SK-N-SH (cell line): ENCODE measurements around the gene PIP5K1C. TPM values are rescaled to one million over a fixed set of nuclear protein-coding genes. Genes with fewer than 3 reads are reported as not detected.

Experiments used
- CTCF ChIA-PET: fragments of 300-600, 350-600 bp; formaldehyde crosslinking; extraction: SDS; loops from one replicate; lab custom pipeline; 2021; lab: Yijun Ruan, JAX
- POLR2A ChIA-PET: fragments of 350-600 bp; sonication (Branson Sonifier 250); formaldehyde crosslinking; extraction: SDS; loops from one replicate; lab custom pipeline; 2020; ENCODE audit warnings: antibody characterized with exemption, inconsistent platforms; lab: Yijun Ruan, JAX
- DNase-seq: peaks from one replicate; pipeline ENCODE4 v3.0.0; 2012
- H2AFZ ChIP-seq: fragments of 200-600 bp; sonication (generic); 2 replicates; pipeline ENCODE4 v1.8.1; 2016; ENCODE audit warnings: antibody characterized with exemption, mild to moderate bottlenecking, low read depth
- H3F3A ChIP-seq: fragments of 200-600 bp; sonication (generic); replicated peaks from 2 replicates; pipeline ENCODE3; 2016; ENCODE audit warnings: antibody characterized with exemption, mild to moderate bottlenecking; ENCODE audit not compliant: insufficient read depth
- H3K27ac ChIP-seq, 2 experiments: fragments of 200-500 bp in 1 of 2; fragments of 200-600 bp in 1 of 2; sonication (Bioruptor generic) in 1 of 2; sonication (generic), shearing (Covaris generic) in 1 of 2; 2 replicates each; pipeline versions ENCODE4 v1.5.1 to v1.6.1; 2014 to 2016; ENCODE audit warnings: low read depth in 2 of 2, inconsistent platforms in 1 of 2, low read length in 1 of 2, mild to moderate bottlenecking in 1 of 2, mixed read lengths in 1 of 2
- H3K27me3 ChIP-seq: fragments of 200-600 bp; sonication (generic), shearing (Covaris generic); 2 replicates; pipeline ENCODE4 v1.6.1; 2016; ENCODE audit warnings: mixed run types; ENCODE audit not compliant: insufficient read depth
- H3K36me3 ChIP-seq, 2 experiments: fragments of 200-500 bp in 1 of 2; fragments of 200-600 bp in 1 of 2; sonication (Bioruptor generic) in 1 of 2; sonication (generic) in 1 of 2; replicated peaks in 1 of 2; 2 replicates each; pipeline versions ENCODE3 to v1.5.1; 2014 to 2016; ENCODE audit warnings: low read length in 1 of 2, mild to moderate bottlenecking in 1 of 2; ENCODE audit not compliant: insufficient read depth in 2 of 2, control insufficient read depth in 1 of 2
- H3K4me1 ChIP-seq, 2 experiments: fragments of 200-500 bp in 1 of 2; fragments of 200-600 bp in 1 of 2; sonication (Bioruptor generic) in 1 of 2; sonication (generic), shearing (Covaris generic) in 1 of 2; 2 replicates each; pipeline versions ENCODE4 v1.5.1 to v1.6.1; 2014 to 2016; ENCODE audit warnings: low read depth in 1 of 2, low read length in 1 of 2, mixed run types in 1 of 2; ENCODE audit not compliant: insufficient read depth in 2 of 2, control insufficient read depth in 1 of 2
- H3K4me2 ChIP-seq: fragments of 200-600 bp; sonication (generic), shearing (Covaris generic); 2 replicates; pipeline ENCODE4 v1.6.1; 2017; ENCODE audit warnings: mixed run types
- H3K4me3 ChIP-seq, 2 experiments: fragments of 200-500 bp in 1 of 2; fragments of 200-600 bp in 1 of 2; sonication (Bioruptor generic) in 1 of 2; sonication (generic), shearing (Covaris generic) in 1 of 2; 2 replicates each; pipeline versions ENCODE4 v1.5.1 to v1.8.1; 2014 to 2016; ENCODE audit warnings: low read depth in 2 of 2, inconsistent platforms in 1 of 2, low read length in 1 of 2, mild to moderate bottlenecking in 1 of 2, mixed read lengths in 1 of 2, moderate library complexity in 1 of 2
- H3K79me2 ChIP-seq: fragments of 200-600 bp; sonication (generic); 2 replicates; pipeline ENCODE4 v1.8.1; 2017; ENCODE audit warnings: mild to moderate bottlenecking; ENCODE audit not compliant: insufficient read depth
- H3K9ac ChIP-seq: fragments of 200-600 bp; sonication (generic); 2 replicates; pipeline ENCODE4 v1.6.1; 2017; ENCODE audit warnings: mixed run types
- H3K9me2 ChIP-seq: fragments of 200-600 bp; sonication (generic); 2 replicates; pipeline ENCODE4 v1.6.1; 2017; ENCODE audit warnings: mixed run types
- H3K9me3 ChIP-seq: fragments of 200-600 bp; sonication (generic); 2 replicates; pipeline ENCODE4 v1.6.1; 2017; ENCODE audit warnings: mixed run types, mild to moderate bottlenecking, moderate library complexity
- H4K20me1 ChIP-seq: fragments of 200-600 bp; sonication (generic); 2 replicates; pipeline ENCODE4 v1.6.1; 2017; ENCODE audit warnings: mild to moderate bottlenecking, mixed run types; ENCODE audit not compliant: insufficient read depth
- CHD2 ChIP-seq: fragments of 150-350 bp; IDR thresholded peaks from 2 replicates; pipeline ENCODE4 v1.6.1; 2018; ENCODE audit warnings: low read length; ENCODE audit not compliant: partially characterized antibody
- ELF1 ChIP-seq: IDR thresholded peaks from 2 replicates; pipeline ENCODE4 v1.4.0; 2012
- EZH2phosphoT487 ChIP-seq: fragments of 200-600 bp; sonication (generic); IDR thresholded peaks from 2 replicates; pipeline ENCODE4 v1.6.1; 2017; ENCODE audit warnings: low read depth, mixed run types, mild to moderate bottlenecking, antibody characterized with exemption, moderate library complexity, borderline replicate concordance
- FOXJ3 ChIP-seq: sonication (generic); formaldehyde crosslinking; IDR thresholded peaks from 2 replicates; pipeline ENCODE4 v1.5.1; 2020; ENCODE audit warnings: mild to moderate bottlenecking, missing genetic modification reagents
- GABPA ChIP-seq: IDR thresholded peaks from 2 replicates; pipeline ENCODE4 v1.4.0; 2012; ENCODE audit warnings: low read depth, mild to moderate bottlenecking
- GATA2 ChIP-seq: sonication (generic); formaldehyde crosslinking; IDR thresholded peaks from 2 replicates; pipeline ENCODE4 v1.5.0; 2020; ENCODE audit warnings: mild to moderate bottlenecking, missing genetic modification reagents
- MEF2A ChIP-seq: IDR thresholded peaks from 2 replicates; pipeline ENCODE4 v1.4.0; 2012; ENCODE audit warnings: low read depth, borderline replicate concordance
- NRF1 ChIP-seq: IDR thresholded peaks from 2 replicates; pipeline ENCODE4 v1.6.1; 2012; ENCODE audit warnings: low read depth, mild to moderate bottlenecking, low read length
- RAD21 ChIP-seq: IDR thresholded peaks from 2 replicates; pipeline ENCODE4 v1.6.1; 2012; ENCODE audit warnings: mild to moderate bottlenecking, low read length
- REST ChIP-seq: IDR thresholded peaks from 2 replicates; pipeline ENCODE4 v1.6.1; 2012; ENCODE audit warnings: mild to moderate bottlenecking, low read depth, low read length, moderate library complexity
- RXRA ChIP-seq: IDR thresholded peaks from 2 replicates; pipeline ENCODE4 v1.4.0; 2012; ENCODE audit warnings: low read depth, mild to moderate bottlenecking, borderline replicate concordance
- SIN3A ChIP-seq: IDR thresholded peaks from 2 replicates; pipeline ENCODE4 v1.6.1; 2012; ENCODE audit warnings: low read depth, mild to moderate bottlenecking, low read length, moderate library complexity, borderline replicate concordance
- TCF12 ChIP-seq: IDR thresholded peaks from 2 replicates; pipeline ENCODE4 v1.4.0; 2012
- TEAD4 ChIP-seq: IDR thresholded peaks from 2 replicates; pipeline ENCODE4 v1.4.0; 2012; ENCODE audit warnings: mild to moderate bottlenecking, borderline replicate concordance; ENCODE audit not compliant: insufficient read depth
- USF2 ChIP-seq: fragments of 150-350 bp; IDR thresholded peaks from 2 replicates; pipeline ENCODE4 v1.6.1; 2017; ENCODE audit warnings: antibody characterized with exemption, low read length, low read depth, borderline replicate concordance
- WGBS: methylation state at CpG from one replicate; pipeline ENCODE4 v1.1.6; 2017; ENCODE audit warnings: low lambda C conversion rate; 5-methylcytosine and 5-hydroxymethylcytosine counted together
- polyA plus RNA-seq, 3 experiments: library from polyadenylated mRNA; depleted of rRNA; stranded (reverse); fragments of >200 nt; gene quantifications; 2 replicates each; pipeline ENCODE4 v1.2.3, GENCODE V29; 2012
- TF ChIP-seq, protein P1 (sequence below): IDR thresholded peaks from 2 replicates; pipeline ENCODE4 v1.4.0; 2012; ENCODE audit warnings: low read depth
- TF ChIP-seq, protein P2 (sequence below): fragments of 200-600 bp; sonication (generic); IDR thresholded peaks from 2 replicates; pipeline ENCODE4 v1.6.1; 2017; ENCODE audit warnings: antibody characterized with exemption, mild to moderate bottlenecking, moderate library complexity

The PIP5K1C gene
- polyA plus RNA-seq, 1 of the 3 experiments (the other 2 are of a cell fraction) = 12.3 TPM

DNA sequence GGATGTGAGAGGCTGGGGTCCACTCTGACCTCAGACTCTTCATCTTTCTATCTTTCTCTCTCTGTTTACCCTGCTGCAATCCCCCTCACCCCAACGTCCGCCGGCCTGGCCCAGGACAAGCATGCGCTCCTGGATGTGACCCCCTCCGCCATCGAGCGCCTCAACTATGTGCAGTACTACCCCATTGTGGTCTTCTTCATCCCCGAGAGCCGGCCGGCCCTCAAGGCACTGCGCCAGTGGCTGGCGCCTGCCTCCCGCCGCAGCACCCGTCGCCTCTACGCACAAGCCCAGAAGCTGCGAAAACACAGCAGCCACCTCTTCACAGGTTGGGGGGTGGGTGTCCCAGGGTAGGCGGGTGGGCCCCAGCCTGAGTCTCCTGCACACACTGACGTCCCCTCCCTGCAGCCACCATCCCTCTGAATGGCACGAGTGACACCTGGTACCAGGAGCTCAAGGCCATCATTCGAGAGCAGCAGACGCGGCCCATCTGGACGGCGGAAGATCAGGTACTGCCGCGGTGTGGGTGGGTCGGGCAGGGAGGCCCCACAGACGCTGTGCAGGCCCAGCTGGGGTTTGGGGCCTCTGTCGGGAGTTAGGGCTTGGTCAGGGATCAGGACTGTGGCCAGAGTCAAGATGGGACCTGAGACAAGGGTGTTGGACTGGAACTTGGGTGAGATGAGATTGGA, 46.2 kb upstream of the PIP5K1C start (continued):
- TF ChIP-seq MEF2A = no peak
- TF ChIP-seq, protein P1, sequence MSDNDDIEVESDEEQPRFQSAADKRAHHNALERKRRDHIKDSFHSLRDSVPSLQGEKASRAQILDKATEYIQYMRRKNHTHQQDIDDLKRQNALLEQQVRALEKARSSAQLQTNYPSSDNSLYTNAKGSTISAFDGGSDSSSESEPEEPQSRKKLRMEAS = no peak
- TF ChIP-seq USF2 = no peak
- TF ChIP-seq, protein P2, sequence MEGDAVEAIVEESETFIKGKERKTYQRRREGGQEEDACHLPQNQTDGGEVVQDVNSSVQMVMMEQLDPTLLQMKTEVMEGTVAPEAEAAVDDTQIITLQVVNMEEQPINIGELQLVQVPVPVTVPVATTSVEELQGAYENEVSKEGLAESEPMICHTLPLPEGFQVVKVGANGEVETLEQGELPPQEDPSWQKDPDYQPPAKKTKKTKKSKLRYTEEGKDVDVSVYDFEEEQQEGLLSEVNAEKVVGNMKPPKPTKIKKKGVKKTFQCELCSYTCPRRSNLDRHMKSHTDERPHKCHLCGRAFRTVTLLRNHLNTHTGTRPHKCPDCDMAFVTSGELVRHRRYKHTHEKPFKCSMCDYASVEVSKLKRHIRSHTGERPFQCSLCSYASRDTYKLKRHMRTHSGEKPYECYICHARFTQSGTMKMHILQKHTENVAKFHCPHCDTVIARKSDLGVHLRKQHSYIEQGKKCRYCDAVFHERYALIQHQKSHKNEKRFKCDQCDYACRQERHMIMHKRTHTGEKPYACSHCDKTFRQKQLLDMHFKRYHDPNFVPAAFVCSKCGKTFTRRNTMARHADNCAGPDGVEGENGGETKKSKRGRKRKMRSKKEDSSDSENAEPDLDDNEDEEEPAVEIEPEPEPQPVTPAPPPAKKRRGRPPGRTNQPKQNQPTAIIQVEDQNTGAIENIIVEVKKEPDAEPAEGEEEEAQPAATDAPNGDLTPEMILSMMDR = no peak
- no peak for TF ChIP-seq CHD2

GRCh38 chr19:3745363-3746045, 45.2 kb upstream of the PIP5K1C start:
- Histone ChIP-seq H3K4me1 (no peaks in the 10 kb centered on the region), H3K4me3 (no peak overlapping the region), H3K79me2 (no peaks in the 10 kb centered on the region), H3K9me3 (no peaks in the 10 kb centered on the region), H3K4me2 (no peak overlapping the region), H3K27ac (no peak overlapping the region), H4K20me1 (no peaks in the 10 kb centered on the region), H2AFZ (no peak overlapping the region), H3K36me3 (peaks cover 5% of the 10 kb centered on the region in 2 experiments), H3K9ac (no peak overlapping the region), H3K27me3 (no peaks in the 10 kb centered on the region), H3F3A (no peaks in the 10 kb centered on the region), H3K9me2 (no peaks in the 10 kb centered on the region)
- no peak for DNase-seq
- WGBS = 48% methylated on average over 7 of the region's 8 CpGs
- TF ChIP-seq GATA2 (CRISPR knock-in tag) (no peak), TEAD4 (no peak), SIN3A (no peak), FOXJ3 (no peak), GABPA (no peak), TCF12 (no peak), RXRA (no peak), REST (no peak), EZH2phosphoT487 (no peak), ELF1 (no peak), RAD21 (no peak), NRF1 (no peak), USF2 (no peak), MEF2A (no peak)
- CTCF ChIA-PET = no interaction called here
- POLR2A ChIA-PET = no interaction called here
